ENCODE data around the gene FRMD5.
"Not testable (repeated sequence)": the region's sequence is repeated elsewhere in the genome, so short reads cannot be mapped to it uniquely, and the experiment has no call there.

Gene FRMD5

DNA sequence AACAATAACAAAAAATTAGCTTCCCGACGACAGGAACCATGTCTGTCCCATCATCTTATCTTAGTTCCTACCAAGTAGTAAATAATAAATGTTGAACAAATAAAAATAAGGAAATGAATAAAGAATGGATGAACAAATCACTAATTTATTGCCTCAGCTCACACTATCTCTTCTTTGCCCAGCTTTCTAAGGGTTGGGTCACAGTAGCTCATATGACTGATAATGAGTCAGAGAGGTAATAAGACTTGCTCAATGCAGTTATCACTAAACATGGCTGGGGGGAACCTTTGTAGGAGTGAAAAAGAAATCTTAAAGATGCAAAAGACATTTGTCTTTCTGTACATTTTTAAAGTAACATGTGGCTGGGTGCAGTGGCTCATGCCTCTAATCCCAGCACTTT lies 186.0 kb downstream of the FRMD5 start:
- no peaks in the 10 kb centered on the region for H3K27me3 ChIP-seq (ENCODE audit: control insufficient read depth, insufficient read depth, low read length)
- no peak overlapping the region for H3K27ac ChIP-seq (ENCODE audit: low read depth, low read length)
- no peaks in the 10 kb centered on the region for H3K4me1 ChIP-seq (ENCODE audit: control insufficient read depth, insufficient read depth, low read length)
- H3K36me3 ChIP-seq (ENCODE audit: control insufficient read depth, insufficient read depth, low read length) = no peaks in the 10 kb centered on the region
- no peak overlapping the region for H3K4me3 ChIP-seq (ENCODE audit: low read depth, low read length)
- H3K9ac ChIP-seq (ENCODE audit: low read depth, low read length) = no peak overlapping the region
- no peaks in the 10 kb centered on the region for H3K9me3 ChIP-seq (ENCODE audit: control insufficient read depth, insufficient read depth, low read length)

DNA sequence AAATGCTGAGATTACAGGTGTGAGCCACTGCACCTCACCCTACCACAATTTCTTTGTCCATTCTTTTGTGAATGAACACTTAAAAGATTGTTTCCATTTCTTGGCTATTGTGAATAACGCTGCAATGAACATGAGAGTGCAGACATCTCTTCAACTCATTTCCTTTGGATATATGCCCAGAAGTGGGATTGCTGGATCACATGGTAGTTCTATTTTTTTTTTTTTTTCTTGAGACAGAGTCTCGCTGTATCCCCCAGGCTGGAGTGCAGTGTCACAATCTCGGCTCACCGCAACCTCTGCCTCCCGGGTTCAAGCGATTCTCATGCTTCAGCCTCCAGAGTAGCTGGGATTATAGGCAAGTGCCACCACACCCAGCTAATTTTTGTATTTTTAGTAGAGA lies 194.8 kb downstream of the FRMD5 start:
- not testable (repeated sequence) for H3K27me3 ChIP-seq (ENCODE audit: control insufficient read depth, insufficient read depth, low read length); H3K4me3 ChIP-seq (ENCODE audit: low read depth, low read length); H3K27ac ChIP-seq (ENCODE audit: low read depth, low read length); H3K4me1 ChIP-seq (ENCODE audit: control insufficient read depth, insufficient read depth, low read length); H3K36me3 ChIP-seq (ENCODE audit: control insufficient read depth, insufficient read depth, low read length); H3K9ac ChIP-seq (ENCODE audit: low read depth, low read length); H3K9me3 ChIP-seq (ENCODE audit: control insufficient read depth, insufficient read depth, low read length)

DNA sequence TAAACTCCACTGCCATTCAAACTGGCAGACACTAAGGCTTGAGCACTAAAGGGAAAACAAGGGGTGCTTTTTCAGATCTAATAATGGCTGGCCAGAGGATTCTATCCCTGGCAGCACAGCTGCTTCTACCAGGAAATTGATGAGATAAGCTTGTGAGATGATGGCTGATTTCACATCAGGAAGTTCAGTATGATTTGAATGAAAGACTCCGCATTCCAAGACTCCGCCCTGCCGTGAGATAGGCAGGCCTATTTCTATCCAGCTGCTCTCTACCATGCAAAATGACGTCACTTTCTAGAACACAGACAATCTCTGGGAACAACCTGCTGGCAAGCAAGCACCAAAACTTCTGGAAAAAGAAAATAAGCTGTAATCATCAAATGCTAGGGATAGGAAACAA lies 196.5 kb downstream of the FRMD5 start:
- H3K36me3 ChIP-seq (ENCODE audit: control insufficient read depth, insufficient read depth, low read length) = no peaks in the 10 kb centered on the region
- H3K9me3 ChIP-seq (ENCODE audit: control insufficient read depth, insufficient read depth, low read length) = no peaks in the 10 kb centered on the region
- peaks cover 9% of the 10 kb centered on the region; the same call in 1 of the 2 replicates for H3K4me1 ChIP-seq (ENCODE audit: control insufficient read depth, insufficient read depth, low read length)
- no peak overlapping the region for H3K27ac ChIP-seq (ENCODE audit: low read depth, low read length)
- H3K4me3 ChIP-seq (ENCODE audit: low read depth, low read length) = no peak overlapping the region
- H3K9ac ChIP-seq (ENCODE audit: low read depth, low read length) = no peak overlapping the region
- no peaks in the 10 kb centered on the region for H3K27me3 ChIP-seq (ENCODE audit: control insufficient read depth, insufficient read depth, low read length)

DNA sequence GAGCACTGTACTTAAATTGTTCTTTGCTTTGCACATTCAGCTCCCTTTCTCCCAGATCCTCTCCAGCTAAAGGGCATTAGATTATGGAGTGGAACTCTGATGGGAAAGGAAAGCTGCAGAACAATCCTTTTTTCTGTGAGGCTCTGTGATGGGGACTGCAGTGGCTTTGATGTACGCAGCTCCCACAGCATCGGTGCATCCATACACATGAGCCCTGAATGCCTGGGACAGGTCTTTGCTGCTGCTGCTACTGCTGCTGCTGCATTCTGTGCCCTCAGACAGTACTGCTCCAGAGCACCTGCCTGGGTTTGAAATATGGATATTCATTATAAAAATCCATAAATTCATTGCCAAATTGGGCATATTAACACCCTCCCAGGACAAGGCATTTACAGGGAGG lies 203.9 kb downstream of the FRMD5 start:
- Histone ChIP-seq H3K4me1 (ENCODE audit: control insufficient read depth, insufficient read depth, low read length) (no peaks in the 10 kb centered on the region), H3K27ac (ENCODE audit: low read depth, low read length) (no peak overlapping the region), H3K4me3 (ENCODE audit: low read depth, low read length) (no peak overlapping the region), H3K36me3 (ENCODE audit: control insufficient read depth, insufficient read depth, low read length) (no peaks in the 10 kb centered on the region), H3K9me3 (ENCODE audit: control insufficient read depth, insufficient read depth, low read length) (no peaks in the 10 kb centered on the region), H3K27me3 (ENCODE audit: control insufficient read depth, insufficient read depth, low read length) (no peaks in the 10 kb centered on the region), H3K9ac (ENCODE audit: low read depth, low read length) (no peak overlapping the region)

DNA sequence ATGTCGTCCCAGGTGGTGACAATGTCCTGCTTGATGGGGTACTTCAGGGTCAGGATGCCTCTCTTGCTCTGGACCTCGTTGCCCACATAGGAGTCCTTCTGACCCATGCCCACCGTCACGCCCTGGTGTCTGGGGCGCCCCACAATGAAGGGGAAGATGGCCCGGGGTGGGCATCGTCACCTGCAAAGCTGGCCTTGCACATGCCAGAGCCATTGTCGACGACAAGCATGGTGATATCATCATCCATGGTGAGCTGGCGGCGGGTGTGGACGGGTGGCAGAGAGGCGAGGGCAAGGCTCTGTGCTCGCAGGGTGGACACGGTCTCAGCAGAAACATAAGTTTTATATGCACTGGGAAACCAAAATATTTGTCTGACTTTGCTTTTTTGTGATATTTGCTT lies 205.1 kb downstream of the FRMD5 start:
- Histone ChIP-seq H3K4me3 (ENCODE audit: low read depth, low read length) (no peak overlapping the region), H3K27me3 (ENCODE audit: control insufficient read depth, insufficient read depth, low read length) (no peaks in the 10 kb centered on the region), H3K9me3 (ENCODE audit: control insufficient read depth, insufficient read depth, low read length) (no peaks in the 10 kb centered on the region)

DNA sequence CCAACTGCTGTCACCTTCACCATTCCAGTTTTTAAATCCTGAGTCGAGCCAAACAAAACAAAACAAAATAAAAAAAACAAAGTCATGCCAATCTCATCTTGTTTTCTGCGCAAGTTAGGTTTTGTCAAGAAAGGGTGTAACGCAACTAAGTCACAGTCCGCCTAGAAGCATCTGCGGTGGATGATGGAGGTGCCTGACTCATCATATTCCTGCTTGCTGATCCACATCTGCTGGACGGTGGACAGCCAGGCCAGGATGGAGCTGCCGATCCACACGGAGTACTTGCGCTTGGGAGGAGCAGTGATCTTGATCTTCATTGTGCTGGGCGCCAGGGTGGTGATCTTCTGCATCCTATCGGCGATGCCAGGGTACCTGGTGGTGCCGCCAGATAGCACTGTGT lies 206.2 kb downstream of the FRMD5 start:
- Histone ChIP-seq H3K4me1 (ENCODE audit: control insufficient read depth, insufficient read depth, low read length) (peaks cover 5% of the 10 kb centered on the region; the same call in 1 of the 2 replicates), H3K36me3 (ENCODE audit: control insufficient read depth, insufficient read depth, low read length) (no peaks in the 10 kb centered on the region), H3K4me3 (ENCODE audit: low read depth, low read length) (no peak overlapping the region), H3K9me3 (ENCODE audit: control insufficient read depth, insufficient read depth, low read length) (no peaks in the 10 kb centered on the region), H3K27ac (ENCODE audit: low read depth, low read length) (no peak overlapping the region), H3K9ac (ENCODE audit: low read depth, low read length) (no peak overlapping the region), H3K27me3 (ENCODE audit: control insufficient read depth, insufficient read depth, low read length) (no peaks in the 10 kb centered on the region)

More for the DNA sequence above, 205.1 kb downstream of the FRMD5 start:
- Histone ChIP-seq H3K9ac (ENCODE audit: low read depth, low read length) (no peak overlapping the region), H3K4me1 (ENCODE audit: control insufficient read depth, insufficient read depth, low read length) (no peaks in the 10 kb centered on the region), H3K27ac (ENCODE audit: low read depth, low read length) (no peak overlapping the region), H3K36me3 (ENCODE audit: control insufficient read depth, insufficient read depth, low read length) (no peaks in the 10 kb centered on the region)

DNA sequence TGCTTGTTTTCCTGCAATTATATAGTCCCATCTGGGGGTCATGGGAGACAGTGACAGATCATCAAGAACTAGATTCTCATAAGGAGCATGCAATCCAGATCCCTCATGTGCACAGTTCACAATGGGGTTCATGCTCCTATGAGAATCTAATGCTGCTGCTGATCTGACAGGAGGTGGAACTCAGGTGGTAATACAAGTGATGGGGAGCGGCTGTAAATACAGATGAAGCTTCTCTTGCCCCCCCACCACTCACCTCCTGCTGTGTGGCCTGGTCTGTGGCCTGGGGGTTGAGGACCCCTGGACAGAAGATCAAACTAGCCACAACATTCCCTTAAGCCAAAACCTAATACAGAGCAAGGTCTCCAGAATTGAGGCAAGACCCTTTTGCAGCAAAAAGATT lies 207.1 kb downstream of the FRMD5 start:
- no peaks in the 10 kb centered on the region for H3K36me3 ChIP-seq (ENCODE audit: control insufficient read depth, insufficient read depth, low read length)
- H3K27ac ChIP-seq (ENCODE audit: low read depth, low read length) = no peak overlapping the region
- H3K4me3 ChIP-seq (ENCODE audit: low read depth, low read length) = no peak overlapping the region
- H3K4me1 ChIP-seq (ENCODE audit: control insufficient read depth, insufficient read depth, low read length) = peaks cover 13% of the 10 kb centered on the region
- no peak overlapping the region for H3K9ac ChIP-seq (ENCODE audit: low read depth, low read length)
- no peaks in the 10 kb centered on the region for H3K27me3 ChIP-seq (ENCODE audit: control insufficient read depth, insufficient read depth, low read length)
- H3K9me3 ChIP-seq (ENCODE audit: control insufficient read depth, insufficient read depth, low read length) = no peaks in the 10 kb centered on the region

DNA sequence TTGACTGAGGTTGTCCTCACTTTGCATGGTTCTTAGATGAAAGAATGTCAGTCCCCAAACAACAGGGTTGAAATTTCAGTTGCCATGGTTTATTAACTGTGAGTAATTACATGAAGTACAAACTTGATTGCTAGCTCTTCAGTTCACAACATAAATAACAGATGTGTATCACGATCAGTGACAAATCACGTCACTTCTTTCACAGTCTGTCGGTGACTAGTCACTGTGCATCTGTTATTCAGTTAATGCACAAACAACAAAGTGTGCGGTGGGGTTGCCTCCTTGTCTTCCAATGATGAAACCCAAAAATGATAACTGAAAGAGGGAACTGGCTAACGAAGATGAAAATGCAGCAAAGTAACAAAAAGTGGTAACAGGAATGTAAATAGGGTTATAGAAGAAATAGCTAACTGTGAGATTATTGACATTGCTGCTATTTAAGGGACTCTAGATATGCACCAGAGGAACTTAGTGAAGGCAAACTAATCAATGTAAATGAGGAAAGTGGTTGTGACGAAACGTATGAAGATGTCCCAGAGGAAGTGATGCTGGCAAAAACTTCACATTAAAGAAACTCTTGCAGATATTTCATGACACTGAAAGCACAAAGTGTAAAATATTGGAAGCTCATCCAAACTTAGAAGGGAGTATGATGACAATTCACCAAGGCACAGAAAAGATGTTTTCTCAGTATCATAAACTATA lies 208.9 kb downstream of the FRMD5 start:
- Histone ChIP-seq H3K36me3 (ENCODE audit: control insufficient read depth, insufficient read depth, low read length) (no peaks in the 10 kb centered on the region), H3K4me3 (ENCODE audit: low read depth, low read length) (no peak overlapping the region), H3K27me3 (ENCODE audit: control insufficient read depth, insufficient read depth, low read length) (no peaks in the 10 kb centered on the region), H3K27ac (ENCODE audit: low read depth, low read length) (no peak overlapping the region), H3K9ac (ENCODE audit: low read depth, low read length) (no peak overlapping the region), H3K4me1 (ENCODE audit: control insufficient read depth, insufficient read depth, low read length) (peaks cover 13% of the 10 kb centered on the region), H3K9me3 (ENCODE audit: control insufficient read depth, insufficient read depth, low read length) (no peaks in the 10 kb centered on the region)

DNA sequence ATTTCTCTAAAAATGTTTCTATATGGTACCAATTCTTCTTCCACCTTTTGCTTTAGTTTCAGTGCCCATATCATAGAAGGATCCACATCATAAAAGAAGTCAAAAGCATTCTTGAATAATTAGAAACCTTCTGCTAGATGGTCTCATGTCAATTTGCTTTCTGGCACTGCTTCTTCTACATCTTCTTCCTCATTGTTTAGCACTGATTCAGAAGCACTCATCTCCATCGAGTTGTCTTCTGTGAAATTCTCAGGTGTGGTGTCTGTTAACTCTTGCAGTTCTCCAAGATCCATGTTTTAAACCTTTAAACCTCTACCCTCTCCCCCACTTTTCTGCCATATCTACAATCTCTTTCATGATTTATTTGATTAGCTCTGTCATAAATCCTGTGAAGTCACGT lies 213.5 kb downstream of the FRMD5 start:
- Histone ChIP-seq H3K9ac (ENCODE audit: low read depth, low read length) (no peak overlapping the region), H3K9me3 (ENCODE audit: control insufficient read depth, insufficient read depth, low read length) (no peaks in the 10 kb centered on the region; the same call in 1 of the 2 replicates), H3K27ac (ENCODE audit: low read depth, low read length) (no peak overlapping the region), H3K27me3 (ENCODE audit: control insufficient read depth, insufficient read depth, low read length) (no peaks in the 10 kb centered on the region), H3K4me1 (ENCODE audit: control insufficient read depth, insufficient read depth, low read length) (peaks cover 15% of the 10 kb centered on the region), H3K4me3 (ENCODE audit: low read depth, low read length) (no peak overlapping the region), H3K36me3 (ENCODE audit: control insufficient read depth, insufficient read depth, low read length) (no peaks in the 10 kb centered on the region)

DNA sequence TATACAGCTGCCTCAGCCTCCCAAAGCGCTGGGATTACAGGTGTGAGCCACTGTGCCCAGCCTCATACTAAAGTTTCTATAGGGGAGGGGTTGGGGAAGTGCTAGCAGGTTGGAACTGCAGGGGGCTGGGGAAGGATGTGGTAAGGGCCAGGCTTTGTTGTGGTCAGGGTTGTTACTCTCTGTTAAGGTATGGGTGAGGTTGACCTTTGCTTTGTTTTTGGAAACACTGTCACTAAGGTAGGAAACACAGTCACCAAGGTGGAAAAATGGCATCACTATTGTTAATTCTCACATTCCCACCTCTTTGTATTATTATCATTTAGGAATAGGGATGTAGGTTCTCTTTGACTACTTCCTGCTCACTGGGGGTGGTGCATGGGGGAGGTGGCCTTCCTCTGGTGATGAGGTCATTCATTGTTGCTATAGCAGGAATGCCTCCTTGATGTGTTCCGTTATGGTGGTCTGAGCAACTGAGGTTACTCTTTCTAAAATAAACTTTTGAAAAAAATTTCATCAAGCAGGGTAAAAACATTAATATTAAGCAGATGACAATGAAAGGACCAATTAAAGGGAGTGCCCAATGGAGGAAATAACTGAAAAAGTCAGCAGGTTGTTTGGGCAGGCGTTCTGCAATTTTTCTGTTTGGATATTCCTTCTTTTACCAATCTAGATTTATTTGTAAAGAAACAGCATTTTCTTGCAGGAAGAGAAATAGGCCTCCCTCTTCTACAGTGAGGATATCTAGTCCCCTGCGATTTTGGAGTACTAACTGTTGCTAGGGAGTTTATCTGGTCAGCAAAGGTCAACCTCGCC lies 217.8 kb downstream of the FRMD5 start:
- Histone ChIP-seq H3K4me3 (ENCODE audit: low read depth, low read length) (no peak overlapping the region), H3K9ac (ENCODE audit: low read depth, low read length) (no peak overlapping the region), H3K27ac (ENCODE audit: low read depth, low read length) (no peak overlapping the region), H3K9me3 (ENCODE audit: control insufficient read depth, insufficient read depth, low read length) (no peaks in the 10 kb centered on the region; the same call in 1 of the 2 replicates), H3K4me1 (ENCODE audit: control insufficient read depth, insufficient read depth, low read length) (peaks cover 20% of the 10 kb centered on the region), H3K27me3 (ENCODE audit: control insufficient read depth, insufficient read depth, low read length) (no peaks in the 10 kb centered on the region), H3K36me3 (ENCODE audit: control insufficient read depth, insufficient read depth, low read length) (no peaks in the 10 kb centered on the region)

DNA sequence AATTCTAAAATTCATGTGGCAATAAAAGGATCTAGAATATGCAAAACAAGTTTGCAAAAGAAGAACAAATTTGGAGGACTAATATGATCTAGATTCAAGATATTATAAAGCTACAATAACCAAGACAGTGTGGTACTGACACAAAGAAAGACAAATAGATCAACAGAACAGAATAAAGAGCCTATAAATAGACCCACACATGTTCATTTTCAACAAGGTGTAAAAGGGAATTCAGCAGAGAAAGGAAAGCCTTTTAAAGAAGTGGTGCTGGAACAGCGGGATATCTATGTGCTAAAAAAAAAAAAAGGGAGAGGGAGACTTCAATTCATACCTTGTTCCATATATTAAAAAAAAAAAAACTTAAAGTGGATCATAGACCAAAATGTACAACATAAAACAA lies 219.3 kb downstream of the FRMD5 start:
- no peak overlapping the region for H3K9ac ChIP-seq (ENCODE audit: low read depth, low read length)
- H3K27ac ChIP-seq (ENCODE audit: low read depth, low read length) = no peak overlapping the region
- H3K27me3 ChIP-seq (ENCODE audit: control insufficient read depth, insufficient read depth, low read length) = no peaks in the 10 kb centered on the region
- H3K36me3 ChIP-seq (ENCODE audit: control insufficient read depth, insufficient read depth, low read length) = no peaks in the 10 kb centered on the region
- H3K4me1 ChIP-seq (ENCODE audit: control insufficient read depth, insufficient read depth, low read length) = peaks cover 20% of the 10 kb centered on the region
- H3K9me3 ChIP-seq (ENCODE audit: control insufficient read depth, insufficient read depth, low read length) = no peaks in the 10 kb centered on the region; the same call in 1 of the 2 replicates
- H3K4me3 ChIP-seq (ENCODE audit: low read depth, low read length) = no peak overlapping the region

Data from HUES48 (cell line).